Measurements from ENCODE around the gene SNAI1. TPM values are rescaled to one million over a fixed set of nuclear protein-coding genes. Genes with fewer than 3 reads are reported as not detected.

Gene SNAI1
- total RNA-seq, 2 donors from 2014 or later, result 0.78 to 3.3 TPM

GRCh38 chr20:50029697-50030461, 47.1 kb downstream of the SNAI1 start:
- H3K27me3 ChIP-seq, result no peaks in the 10 kb centered on the region
- no peaks in the 10 kb centered on the region for H3K36me3 ChIP-seq (replicated peaks in 1 of 2; ENCODE audit: insufficient read depth in 1 of 2, low read depth in 2 of 2)
- no peaks in the 10 kb centered on the region for H3K4me1 ChIP-seq
- WGBS, 2 donors, result 42 to 64% methylated on average over 11 to 19 of the region's 19 CpGs
- peak; percentile 58 for ATAC-seq
- peak; percentile 40 to 68 (median 52) for DNase-seq
- H3K27ac ChIP-seq, result peak overlapping the region in 2 of 4 donors; percentile 12 to 53
- intact Hi-C loops (cut with DNase I), result no loop called here
- no peak for TF ChIP-seq CTCF (IDR thresholded peaks at IDR 0.05)
- no peak overlapping the region for H3K4me3 ChIP-seq
- no peaks in the 10 kb centered on the region for H3K9me3 ChIP-seq

- Histone ChIP-seq H3K27me3 (no peaks in the 10 kb centered on the region), H3K4me1 (no peaks in the 10 kb centered on the region), H3K36me3 (replicated peaks in 1 of 2; ENCODE audit: insufficient read depth in 1 of 2, low read depth in 2 of 2) (no peaks in the 10 kb centered on the region), H3K27ac (peak overlapping the region in 1 of 4 donors; percentile 29), H3K9me3 (no peaks in the 10 kb centered on the region), H3K4me3 (no peak overlapping the region)
- 90 to 92% methylated on average over 9 of the region's 9 CpGs for WGBS, 2 donors
- no peak for DNase-seq
- TF ChIP-seq CTCF (IDR thresholded peaks at IDR 0.05) (no peak), POLR2A (IDR thresholded peaks at IDR 0.05) (no peak)
- intact Hi-C loops (cut with DNase I), result no loop called here
- ATAC-seq, result no peak
Observed at GRCh38 chr20:50032955-50033666, 50.3 kb downstream of the SNAI1 start.

- Histone ChIP-seq H3K36me3 (replicated peaks in 1 of 2; ENCODE audit: insufficient read depth in 1 of 2, low read depth in 2 of 2) (no peaks in the 10 kb centered on the region), H3K4me1 (no peaks in the 10 kb centered on the region), H3K9me3 (no peaks in the 10 kb centered on the region), H3K27ac (no peak overlapping the region), H3K27me3 (no peaks in the 10 kb centered on the region), H3K4me3 (no peak overlapping the region)
- intact Hi-C loops (cut with DNase I), result no loop called here
- ATAC-seq, result no peak
- WGBS, 2 donors, result 82 to 90% methylated on average over 5 to 9 of the region's 9 CpGs
- TF ChIP-seq POLR2A (IDR thresholded peaks at IDR 0.05) (no peak), CTCF (IDR thresholded peaks at IDR 0.05) (no peak)
- no peak for DNase-seq
Observed at GRCh38 chr20:50034567-50035180, 51.9 kb downstream of the SNAI1 start.

- H3K9me3 ChIP-seq, result no peaks in the 10 kb centered on the region
- 90% methylated on average over 3 of the region's 3 CpGs; no CpG with 5 or more reads in 1 of the 2 donors for WGBS, 2 donors
- DNase-seq (no peak), ATAC-seq (no peak)
- no peaks in the 10 kb centered on the region for H3K36me3 ChIP-seq (replicated peaks in 1 of 2; ENCODE audit: insufficient read depth in 1 of 2, low read depth in 2 of 2)
- TF ChIP-seq POLR2A (IDR thresholded peaks at IDR 0.05) (no peak), CTCF (IDR thresholded peaks at IDR 0.05) (no peak)
- H3K27me3 ChIP-seq, result no peaks in the 10 kb centered on the region
- intact Hi-C loops (cut with DNase I), result no loop called here
- H3K4me3 ChIP-seq, result no peak overlapping the region
- no peak overlapping the region for H3K27ac ChIP-seq
- H3K4me1 ChIP-seq, result no peaks in the 10 kb centered on the region
Observed at GRCh38 chr20:50036703-50037102, 53.9 kb downstream of the SNAI1 start.

Data from body of pancreas (tissue), 4 donors.